ENCODE measurements around the gene NABP1.

The NABP1 gene

DNA sequence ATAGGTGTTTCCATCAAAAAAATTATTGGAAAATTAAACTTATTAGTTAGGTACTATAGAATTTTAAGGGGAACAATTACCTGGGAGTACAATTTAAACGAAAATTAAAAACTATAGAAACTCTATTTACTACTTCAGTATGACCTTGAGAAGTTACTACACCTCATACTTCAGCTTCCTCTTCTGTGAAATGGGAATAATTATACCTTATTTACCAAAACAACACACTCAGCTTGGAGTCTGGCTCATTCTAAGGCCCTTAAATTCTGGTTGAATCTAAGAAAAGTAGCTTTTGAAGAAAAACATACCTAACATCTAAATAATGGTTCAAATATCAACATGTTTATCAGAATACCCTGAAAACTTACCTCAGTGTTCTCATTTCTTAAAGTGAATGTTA, 2.7 kb downstream of the NABP1 start:
- DNase-seq (ENCODE audit: low read depth), result no peak

- peak; percentile 62 for DNase-seq (ENCODE audit: low read depth)
Observed at GRCh38 chr2:191682126-191682525, 4.2 kb downstream of the NABP1 start.

GRCh38 chr2:191686066-191686465, 8.1 kb downstream of the NABP1 start:
- peak; percentile 55 for DNase-seq (ENCODE audit: low read depth)

- no peak for DNase-seq (ENCODE audit: low read depth)
Observed at GRCh38 chr2:191686729-191687128, 8.8 kb downstream of the NABP1 start.

- no peak for DNase-seq (ENCODE audit: low read depth)
Observed at GRCh38 chr2:191687867-191688266, 9.9 kb downstream of the NABP1 start.

- DNase-seq (ENCODE audit: low read depth), result peak; percentile 93
Observed at GRCh38 chr2:191688934-191689695, 11.2 kb downstream of the NABP1 start.

DNA sequence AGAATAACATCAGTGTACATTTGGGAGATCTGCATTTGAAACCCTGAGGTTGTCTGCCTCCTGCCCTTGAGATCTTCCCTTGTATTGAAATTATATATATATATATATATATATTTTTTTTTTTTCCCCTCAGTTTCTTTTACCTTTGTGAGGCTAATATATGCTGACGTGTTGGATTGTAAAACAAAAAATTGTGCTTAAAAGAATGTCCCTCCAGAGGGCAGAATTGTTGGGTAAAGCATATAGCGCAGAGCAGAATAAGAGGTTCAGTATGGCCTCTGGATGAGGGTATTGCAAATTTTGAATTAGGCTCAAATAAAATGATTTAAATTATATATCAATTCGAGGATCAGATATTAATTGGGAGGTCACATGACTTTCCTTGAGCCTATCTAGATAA, 12.4 kb downstream of the NABP1 start:
- DNase-seq (ENCODE audit: low read depth), result no peak

DNA sequence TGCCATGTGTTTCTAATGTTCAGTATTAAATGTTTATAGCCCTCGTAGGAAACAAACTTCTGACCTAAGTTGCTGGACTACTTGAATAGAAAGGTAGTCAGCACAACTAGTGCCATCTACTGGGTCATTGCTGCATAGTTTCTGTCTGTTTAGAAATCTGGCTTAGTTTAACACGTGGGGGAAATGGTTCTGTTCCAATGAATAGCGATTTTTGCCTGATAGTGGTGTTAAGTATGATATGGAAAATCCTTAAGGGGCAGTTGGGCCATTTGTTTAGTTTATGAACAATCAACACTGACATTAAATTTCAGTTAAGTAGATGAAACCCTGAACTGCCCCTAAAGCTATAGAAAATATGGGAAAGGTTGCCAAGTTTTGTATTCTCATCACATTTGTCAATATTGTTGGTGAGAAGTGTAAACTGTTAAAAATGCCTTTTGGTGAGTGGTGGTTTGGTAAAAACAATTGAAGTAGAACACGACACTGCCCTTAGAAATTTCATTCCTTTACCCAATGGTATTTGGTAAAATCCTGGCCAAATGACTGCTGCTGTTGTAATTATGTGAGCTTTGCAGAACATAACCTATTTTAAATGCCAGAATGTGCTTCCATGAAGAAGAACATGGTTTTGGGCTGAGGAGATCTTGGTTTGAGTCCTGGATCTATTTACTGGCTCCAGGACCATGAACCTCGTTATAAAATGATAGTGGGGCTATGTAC, 13.2 kb downstream of the NABP1 start:
- DNase-seq (ENCODE audit: low read depth), result peak; percentile 84

DNA sequence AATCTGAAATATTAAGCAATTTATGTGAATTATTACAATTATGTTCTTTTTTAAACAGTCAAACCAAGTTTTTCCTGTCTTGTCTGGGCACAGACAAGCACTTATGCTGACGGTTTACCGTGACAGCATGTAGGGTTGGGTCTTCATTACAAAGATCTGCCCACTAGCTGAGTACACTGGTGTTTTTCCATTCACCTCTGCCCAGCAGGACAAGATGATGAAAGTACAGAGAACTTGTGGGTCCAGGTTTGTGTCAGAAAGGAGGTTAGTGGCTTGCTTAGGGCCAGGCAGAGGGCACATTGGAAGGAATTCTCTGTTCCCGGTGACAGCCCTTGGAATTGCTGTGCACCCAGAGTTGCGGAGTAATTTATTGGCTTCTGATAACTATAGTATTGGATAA, 14.0 kb downstream of the NABP1 start:
- no peak for DNase-seq (ENCODE audit: low read depth)

DNA sequence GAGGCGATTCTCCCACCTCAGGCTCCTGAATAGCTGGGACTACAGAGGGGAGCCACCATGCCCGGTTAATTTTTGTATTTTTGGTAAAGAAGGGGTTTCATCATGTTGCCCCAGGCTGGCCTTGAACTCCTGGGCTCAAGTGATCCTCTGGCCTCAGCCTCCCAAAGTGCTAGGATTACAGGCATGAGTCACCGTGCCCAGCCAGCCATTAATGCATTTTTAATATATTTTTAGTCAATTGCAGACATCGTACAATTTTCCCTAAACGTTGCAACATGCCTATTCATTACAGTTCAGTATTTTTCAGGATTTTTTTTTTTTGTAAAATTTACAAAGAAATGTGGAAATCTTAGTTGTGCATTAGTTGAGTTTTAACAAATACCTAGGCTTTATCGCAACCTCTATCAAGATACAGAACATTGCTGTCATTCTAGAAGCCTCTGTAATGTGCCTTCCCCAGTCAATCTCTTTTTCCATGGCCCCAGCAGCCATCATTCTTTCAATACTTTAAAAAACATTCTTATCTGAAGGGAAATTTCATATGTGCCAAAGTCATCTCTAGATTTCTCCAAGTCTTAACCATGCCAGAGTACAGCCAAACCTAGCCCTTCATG, 14.7 kb downstream of the NABP1 start:
- peak; percentile 37 for DNase-seq (ENCODE audit: low read depth)

DNA sequence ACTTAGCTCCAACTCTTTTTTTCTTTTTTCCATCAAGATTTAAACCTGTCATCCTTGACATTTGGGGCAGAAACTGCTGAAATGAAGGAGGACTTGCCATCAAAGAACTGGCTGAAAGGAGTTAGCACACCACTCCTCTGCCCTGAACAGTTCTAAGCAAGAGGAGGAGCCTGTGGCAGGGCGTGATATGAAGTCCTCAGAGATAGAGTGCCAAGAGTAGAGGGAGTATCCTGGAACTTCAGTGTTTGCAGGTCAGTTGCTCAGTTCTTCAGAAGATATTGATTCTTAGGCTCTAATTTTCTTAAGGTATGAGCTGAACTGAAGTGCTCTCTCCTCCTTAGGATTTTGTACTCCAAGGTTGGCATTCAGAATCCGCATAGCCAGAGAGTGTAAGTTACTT, 15.2 kb downstream of the NABP1 start:
- DNase-seq (ENCODE audit: low read depth), result no peak

DNA sequence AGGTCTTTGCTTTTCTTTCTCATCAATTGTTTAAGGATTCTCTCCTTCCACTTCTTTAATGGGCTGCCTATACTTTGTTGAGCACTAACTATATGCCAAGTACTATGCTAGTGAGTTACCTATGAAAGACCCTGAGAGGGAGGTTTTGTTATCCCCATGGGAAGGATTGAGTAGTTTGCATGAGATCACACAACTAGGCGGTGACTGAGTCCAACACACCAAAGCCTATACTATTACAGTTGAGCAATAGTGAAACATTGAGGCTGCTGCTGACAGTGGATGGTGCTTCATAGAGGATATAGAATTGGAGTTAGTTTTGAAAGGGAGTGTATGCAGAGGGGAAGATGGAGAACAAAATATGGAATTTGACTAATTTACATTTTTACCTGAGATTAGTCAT, 15.8 kb downstream of the NABP1 start:
- DNase-seq (ENCODE audit: low read depth), result no peak

GRCh38 chr2:191696001-191696400, 18.1 kb downstream of the NABP1 start:
- peak; percentile 94 for DNase-seq (ENCODE audit: low read depth)

GRCh38 chr2:191696966-191697365, 19.0 kb downstream of the NABP1 start:
- no peak for DNase-seq (ENCODE audit: low read depth)

GRCh38 chr2:191697870-191698269, 19.9 kb downstream of the NABP1 start:
- DNase-seq (ENCODE audit: low read depth), result no peak

GRCh38 chr2:191699341-191699945, 21.5 kb downstream of the NABP1 start:
- no peak for DNase-seq (ENCODE audit: low read depth)

- DNase-seq (ENCODE audit: low read depth), result no peak
Observed at GRCh38 chr2:191701029-191701428, 23.1 kb downstream of the NABP1 start.

DNA sequence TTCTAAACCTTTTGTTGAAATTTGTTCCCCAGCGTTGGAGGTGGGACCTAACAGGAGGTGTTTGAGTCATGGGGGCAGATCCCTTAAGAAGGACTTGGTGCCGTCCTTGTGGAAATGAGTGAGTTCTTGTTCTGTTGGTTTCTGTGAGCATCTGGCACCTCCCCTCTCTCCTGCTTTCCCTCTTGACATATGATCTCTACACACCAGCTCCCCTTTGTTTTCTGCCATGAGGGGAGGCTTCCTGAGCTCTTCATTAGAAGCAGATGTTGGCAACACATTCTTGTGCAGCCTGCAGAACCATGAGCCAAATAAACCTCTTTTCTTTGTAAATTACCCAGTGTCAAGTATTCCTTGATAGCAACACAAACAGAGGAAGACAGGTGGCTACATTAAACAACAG, 23.8 kb downstream of the NABP1 start:
- DNase-seq (ENCODE audit: low read depth), result peak; percentile 41

DNA sequence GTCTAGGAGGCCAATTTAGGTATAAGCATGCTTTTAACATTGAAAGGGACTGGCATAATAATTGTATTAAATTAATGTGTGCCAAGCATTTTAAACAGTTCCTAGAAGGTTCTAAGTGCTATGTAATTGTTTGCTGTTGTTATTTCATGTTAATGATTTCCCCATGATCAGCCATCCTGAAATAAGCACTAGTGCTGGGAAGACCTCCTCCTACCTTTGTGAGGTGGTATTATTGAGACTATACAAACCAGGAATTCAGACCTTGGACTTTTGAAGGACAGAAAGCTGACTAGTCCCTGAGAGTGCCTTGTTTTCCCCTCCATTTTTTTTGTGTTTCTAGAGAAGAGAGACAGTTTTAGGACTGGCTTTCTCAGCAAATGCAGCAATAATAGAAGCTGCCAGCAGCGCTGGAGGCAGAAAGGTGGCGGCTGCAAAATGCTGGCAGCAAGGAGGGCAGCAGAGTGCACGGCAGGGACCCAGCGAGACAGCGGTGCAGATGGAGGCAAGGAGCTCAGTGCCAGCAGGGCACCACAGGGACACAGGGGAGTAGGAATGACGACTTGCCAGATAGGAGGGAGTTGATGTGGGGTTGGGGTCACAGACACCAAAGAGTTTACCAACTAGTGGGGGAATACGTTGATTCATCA, 25.3 kb downstream of the NABP1 start:
- no peak for DNase-seq (ENCODE audit: low read depth)

DNA sequence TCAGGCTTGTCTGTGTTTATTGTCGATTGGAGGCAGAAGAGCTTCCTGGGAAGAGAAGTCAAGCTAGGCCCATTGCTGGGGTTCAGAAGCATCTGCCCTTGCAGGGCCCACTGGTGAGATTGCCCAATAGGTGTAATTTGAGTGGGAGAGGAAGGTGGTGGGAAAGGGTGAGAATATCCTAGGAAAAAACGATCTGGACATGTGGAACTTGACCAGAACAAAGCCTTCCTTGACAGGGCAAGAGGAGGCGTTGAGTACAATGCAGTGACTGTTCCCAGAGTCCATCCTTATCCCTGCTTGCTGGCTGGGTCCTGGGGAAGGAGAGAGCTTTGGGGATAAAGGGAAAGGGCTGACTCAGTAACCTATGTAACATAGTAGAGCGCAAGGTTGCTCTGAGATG, 27.1 kb downstream of the NABP1 start:
- no peak for DNase-seq (ENCODE audit: low read depth)

- no peak for DNase-seq (ENCODE audit: low read depth)
Observed at GRCh38 chr2:191705701-191706100, 27.8 kb downstream of the NABP1 start.

DNA sequence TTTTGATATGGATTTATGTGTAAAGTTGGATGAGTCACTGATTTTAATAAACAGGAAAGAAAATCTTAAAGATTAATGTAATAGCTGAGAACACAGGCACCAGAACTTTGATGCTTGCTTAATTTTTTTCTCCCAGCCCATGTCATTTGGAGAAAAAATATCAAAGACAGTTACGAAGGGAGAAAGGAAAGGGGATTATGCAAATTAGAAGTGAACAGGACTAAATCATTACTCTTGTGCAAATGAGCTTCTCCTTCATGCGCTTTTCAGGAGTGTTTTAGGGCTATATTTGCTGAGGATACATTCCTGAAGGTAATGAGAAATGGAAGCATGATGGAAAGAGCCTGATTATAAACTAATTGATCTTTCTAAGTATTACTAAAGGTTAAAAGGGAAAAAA, 28.9 kb downstream of the NABP1 start:
- DNase-seq (ENCODE audit: low read depth), result no peak

All from EH (cell line).